GM08714 (cell line): ENCODE results near the gene ACKR3.

Experiments used
- H3K4me3 ChIP-seq: fragments of 200-500 bp; sonication (Bioruptor generic); 2 replicates; pipeline ENCODE4 v1.5.1; 2014; ENCODE audit warnings: mild to moderate bottlenecking, low read length, inconsistent platforms
- ZNF274 ChIP-seq: IDR thresholded peaks from 2 replicates; pipeline ENCODE4 v1.6.1; 2012; ENCODE audit warnings: mild to moderate bottlenecking, low read depth, low read length

ACKR3 gene

DNA sequence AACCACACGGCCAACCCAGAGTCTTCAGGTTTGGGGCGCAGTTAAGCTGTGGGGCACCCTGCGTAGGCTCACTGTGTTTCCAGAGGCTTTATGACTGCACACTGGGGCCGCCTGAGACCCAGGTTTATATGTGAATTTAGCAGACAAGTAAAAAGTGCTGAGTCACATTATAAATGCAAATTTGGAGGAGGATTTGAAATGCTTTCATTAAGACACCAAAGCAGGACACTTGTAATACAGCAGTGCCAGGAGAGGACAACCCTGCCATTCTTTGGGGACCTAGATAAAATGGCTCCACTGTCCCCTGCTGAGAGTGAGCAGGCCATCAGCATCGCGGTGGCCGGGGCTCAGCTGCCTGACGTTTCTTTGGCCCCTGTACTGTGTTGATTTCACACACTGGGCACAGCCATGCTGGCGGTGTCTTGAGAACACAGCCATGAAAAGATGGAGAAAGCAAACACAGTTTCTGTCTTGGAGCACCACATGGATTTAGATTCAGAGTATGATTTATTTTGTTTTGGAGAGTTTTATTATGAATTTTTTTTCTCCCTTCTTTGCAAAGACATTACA lies 10.2 kb downstream of the ACKR3 start:
- no peak for TF ChIP-seq ZNF274
- no peak overlapping the region for H3K4me3 ChIP-seq

- no peak overlapping the region for H3K4me3 ChIP-seq
- TF ChIP-seq ZNF274, result no peak
Observed at GRCh38 chr2:236580746-236581355, 11.2 kb downstream of the ACKR3 start.

DNA sequence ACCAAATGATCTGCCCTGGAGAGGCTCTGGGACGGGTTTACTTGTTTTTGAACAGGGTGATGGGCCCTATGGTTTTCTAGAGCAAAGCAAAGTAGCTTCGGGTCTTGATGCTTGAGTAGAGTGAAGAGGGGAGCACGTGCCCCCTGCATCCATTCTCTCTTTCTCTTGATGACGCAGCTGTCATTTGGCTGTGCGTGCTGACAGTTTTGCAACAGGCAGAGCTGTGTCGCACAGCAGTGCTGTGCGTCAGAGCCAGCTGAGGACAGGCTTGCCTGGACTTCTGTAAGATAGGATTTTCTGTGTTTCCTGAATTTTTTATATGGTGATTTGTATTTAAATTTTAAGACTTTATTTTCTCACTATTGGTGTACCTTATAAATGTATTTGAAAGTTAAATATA lies 11.9 kb downstream of the ACKR3 start:
- no peak overlapping the region for H3K4me3 ChIP-seq
- no peak for TF ChIP-seq ZNF274

- no peak overlapping the region for H3K4me3 ChIP-seq
- TF ChIP-seq ZNF274, result no peak
Observed at GRCh38 chr2:236582968-236583367, 13.3 kb downstream of the ACKR3 start.

DNA sequence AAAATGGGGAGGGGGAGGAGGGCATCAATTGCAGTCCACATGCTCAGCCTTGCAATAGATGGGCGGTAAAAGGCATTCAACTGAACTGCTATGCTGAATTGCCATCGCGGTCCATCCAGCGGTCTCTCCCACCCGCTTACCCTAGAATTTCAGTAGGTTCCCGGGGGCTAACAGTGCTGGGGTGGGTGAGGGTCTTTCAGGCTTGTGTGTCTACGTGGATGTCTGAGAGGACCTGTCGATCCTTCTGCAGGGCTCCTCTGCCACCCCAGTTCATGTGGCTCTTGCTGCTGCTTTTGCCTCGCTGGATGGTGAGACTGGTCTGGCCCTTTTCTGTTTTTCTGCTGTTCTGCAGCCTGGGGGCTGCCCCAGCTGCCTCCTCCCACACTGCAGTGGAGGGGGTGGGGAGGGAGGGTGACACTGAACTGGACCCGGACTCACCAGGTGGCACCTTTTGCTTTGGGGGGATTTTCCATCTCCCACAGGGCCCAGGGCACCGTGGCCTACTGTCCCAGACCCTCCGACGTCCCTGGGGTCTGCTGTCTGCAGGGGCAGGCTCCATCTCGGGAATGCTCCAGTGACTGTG lies 14.1 kb downstream of the ACKR3 start:
- TF ChIP-seq ZNF274, result no peak
- H3K4me3 ChIP-seq, result no peak overlapping the region

GRCh38 chr2:236584521-236585384 lies 15.1 kb downstream of the ACKR3 start:
- TF ChIP-seq ZNF274, result no peak
- no peak overlapping the region for H3K4me3 ChIP-seq

- no peak overlapping the region for H3K4me3 ChIP-seq
- no peak for TF ChIP-seq ZNF274
Observed at GRCh38 chr2:236585966-236586365, 16.3 kb downstream of the ACKR3 start.

GRCh38 chr2:236587861-236588815 lies 18.5 kb downstream of the ACKR3 start:
- H3K4me3 ChIP-seq, result no peak overlapping the region
- TF ChIP-seq ZNF274, result no peak

- TF ChIP-seq ZNF274, result no peak
- H3K4me3 ChIP-seq, result no peak overlapping the region
Observed at GRCh38 chr2:236588932-236589592, 19.4 kb downstream of the ACKR3 start.

DNA sequence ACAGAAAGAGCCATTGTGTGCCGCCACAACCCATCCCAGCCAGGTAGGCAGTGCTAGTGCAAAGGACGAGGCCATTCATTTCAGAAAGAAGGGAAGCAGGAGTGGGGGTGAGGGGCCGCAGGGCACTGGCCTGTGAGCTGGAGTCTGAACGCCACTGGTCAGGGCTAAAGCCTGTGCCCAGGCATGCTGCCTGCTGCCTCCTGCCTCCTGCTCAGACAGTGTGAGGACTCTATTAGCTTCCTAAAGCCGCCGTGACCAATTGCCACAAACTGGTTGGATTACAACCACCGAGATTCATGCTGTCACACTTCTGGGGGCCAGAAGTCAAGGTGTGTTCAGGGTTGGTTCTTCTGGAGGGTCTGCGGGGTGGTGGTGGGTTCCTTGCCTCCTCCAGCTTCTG lies 21.2 kb downstream of the ACKR3 start:
- no peak for TF ChIP-seq ZNF274

GRCh38 chr2:236592821-236593220 lies 23.2 kb downstream of the ACKR3 start:
- no peak for TF ChIP-seq ZNF274
- no peak overlapping the region for H3K4me3 ChIP-seq

More for the DNA sequence above, 21.2 kb downstream of the ACKR3 start:
- H3K4me3 ChIP-seq, result no peak overlapping the region

DNA sequence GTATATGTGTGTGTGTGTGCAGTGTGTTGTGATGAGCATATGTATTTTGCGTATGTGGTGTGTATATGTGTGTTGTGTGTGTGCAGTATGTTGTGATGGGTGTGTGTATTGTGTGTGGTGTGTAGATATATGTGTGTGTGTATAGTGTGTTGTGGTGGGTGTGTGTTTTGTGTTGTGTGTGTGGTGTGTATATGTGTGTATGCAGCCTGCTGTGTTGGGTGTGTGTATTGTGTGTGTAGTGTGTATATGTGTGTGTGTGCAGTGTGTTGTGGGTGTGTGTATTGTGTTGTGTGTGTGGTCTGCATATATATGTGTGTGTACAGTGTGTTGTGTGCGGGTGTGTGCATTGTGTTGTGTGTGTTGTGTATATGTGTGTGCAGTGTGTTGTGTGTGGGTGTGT lies 23.9 kb downstream of the ACKR3 start:
- no peak overlapping the region for H3K4me3 ChIP-seq
- TF ChIP-seq ZNF274, result no peak

- no peak for TF ChIP-seq ZNF274
- H3K4me3 ChIP-seq, result no peak overlapping the region
Observed at GRCh38 chr2:236593956-236594355, 24.3 kb downstream of the ACKR3 start.
